ENCODE data around the gene TRIM61.
"Not testable (repeated sequence)": the region's sequence is repeated elsewhere in the genome, so short reads cannot be mapped to it uniquely, and the experiment has no call there.

The TRIM61 gene

DNA sequence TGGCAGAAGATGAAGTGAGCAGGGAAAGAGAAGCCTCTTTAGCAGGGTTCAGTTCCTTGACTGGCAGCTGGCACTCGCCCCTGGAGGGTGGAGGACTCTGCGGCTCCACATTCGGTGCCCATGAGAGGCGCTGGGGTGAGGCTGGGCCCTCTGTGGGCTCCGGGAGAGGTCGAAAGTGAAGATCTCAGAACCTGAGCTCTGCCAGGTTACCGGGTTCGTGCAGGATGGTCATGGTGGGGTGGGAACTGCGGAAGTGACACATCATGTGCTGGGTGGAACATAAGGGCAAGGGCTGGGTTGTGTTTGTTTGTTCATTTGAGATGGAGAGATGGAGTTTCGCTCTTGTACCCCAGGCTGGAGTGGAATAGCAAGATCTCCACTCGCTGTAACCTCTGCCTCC is 44.2 kb downstream of the TRIM61 start:
- H3K9me3 ChIP-seq (ENCODE audit: severe bottlenecking), result no peaks in the 10 kb centered on the region
- no peaks in the 10 kb centered on the region for H3K36me3 ChIP-seq
- no peak overlapping the region for H3K27ac ChIP-seq
- H3K4me3 ChIP-seq (ENCODE audit: low read depth, low read length), result no peak overlapping the region
- TF ChIP-seq, protein P1, sequence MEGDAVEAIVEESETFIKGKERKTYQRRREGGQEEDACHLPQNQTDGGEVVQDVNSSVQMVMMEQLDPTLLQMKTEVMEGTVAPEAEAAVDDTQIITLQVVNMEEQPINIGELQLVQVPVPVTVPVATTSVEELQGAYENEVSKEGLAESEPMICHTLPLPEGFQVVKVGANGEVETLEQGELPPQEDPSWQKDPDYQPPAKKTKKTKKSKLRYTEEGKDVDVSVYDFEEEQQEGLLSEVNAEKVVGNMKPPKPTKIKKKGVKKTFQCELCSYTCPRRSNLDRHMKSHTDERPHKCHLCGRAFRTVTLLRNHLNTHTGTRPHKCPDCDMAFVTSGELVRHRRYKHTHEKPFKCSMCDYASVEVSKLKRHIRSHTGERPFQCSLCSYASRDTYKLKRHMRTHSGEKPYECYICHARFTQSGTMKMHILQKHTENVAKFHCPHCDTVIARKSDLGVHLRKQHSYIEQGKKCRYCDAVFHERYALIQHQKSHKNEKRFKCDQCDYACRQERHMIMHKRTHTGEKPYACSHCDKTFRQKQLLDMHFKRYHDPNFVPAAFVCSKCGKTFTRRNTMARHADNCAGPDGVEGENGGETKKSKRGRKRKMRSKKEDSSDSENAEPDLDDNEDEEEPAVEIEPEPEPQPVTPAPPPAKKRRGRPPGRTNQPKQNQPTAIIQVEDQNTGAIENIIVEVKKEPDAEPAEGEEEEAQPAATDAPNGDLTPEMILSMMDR (IDR thresholded peaks at IDR 0.05; ENCODE audit: low read depth, low read length), result no peak
- DNase-seq, result no peak
- no peaks in the 10 kb centered on the region for H3K27me3 ChIP-seq (ENCODE audit: insufficient read depth, low read depth, severe bottlenecking)

DNA sequence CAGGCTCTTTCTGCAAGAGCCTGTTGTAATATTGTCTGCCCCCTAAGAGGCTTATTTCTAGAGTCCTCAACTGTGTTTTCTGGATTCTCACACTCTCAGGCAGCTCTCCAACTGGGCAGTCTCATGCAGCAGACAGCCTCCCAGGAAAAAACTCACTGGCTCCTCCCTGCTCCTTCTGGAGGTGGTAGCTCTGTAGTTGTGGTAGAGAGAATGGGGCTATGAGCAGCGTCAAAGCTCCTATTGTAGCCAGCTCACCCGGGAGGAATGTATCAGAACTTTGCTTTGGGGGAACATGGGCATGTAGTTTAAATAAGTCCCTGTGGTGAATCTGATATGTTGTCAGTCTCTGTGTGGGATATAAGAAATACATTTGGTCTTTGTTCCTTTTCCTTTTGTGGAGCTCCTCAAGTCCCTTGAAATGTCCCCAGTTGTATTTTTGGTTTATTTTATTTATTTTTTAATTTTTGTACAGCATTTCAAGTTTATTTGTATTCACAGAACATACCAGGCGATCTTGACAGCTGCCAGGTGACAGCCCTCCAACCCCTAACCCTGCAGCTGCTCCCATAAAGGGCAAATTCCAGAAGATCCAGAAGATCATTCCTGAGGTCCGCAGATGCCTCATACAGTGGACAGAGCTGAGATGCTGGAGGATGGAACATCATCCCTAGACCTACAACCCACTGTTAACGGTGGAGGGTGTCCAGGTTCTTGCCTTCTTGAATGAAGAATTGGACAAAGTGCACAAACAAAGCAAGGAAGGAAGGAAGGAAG is 45.7 kb downstream of the TRIM61 start:
- Histone ChIP-seq H3K27ac (no peak overlapping the region), H3K9me3 (ENCODE audit: severe bottlenecking) (no peaks in the 10 kb centered on the region), H3K36me3 (no peaks in the 10 kb centered on the region), H3K27me3 (ENCODE audit: insufficient read depth, low read depth, severe bottlenecking) (no peaks in the 10 kb centered on the region), H3K4me3 (ENCODE audit: low read depth, low read length) (no peak overlapping the region)
- DNase-seq, result no peak
- TF ChIP-seq, protein P1 (IDR thresholded peaks at IDR 0.05; ENCODE audit: low read depth, low read length), result no peak

DNA sequence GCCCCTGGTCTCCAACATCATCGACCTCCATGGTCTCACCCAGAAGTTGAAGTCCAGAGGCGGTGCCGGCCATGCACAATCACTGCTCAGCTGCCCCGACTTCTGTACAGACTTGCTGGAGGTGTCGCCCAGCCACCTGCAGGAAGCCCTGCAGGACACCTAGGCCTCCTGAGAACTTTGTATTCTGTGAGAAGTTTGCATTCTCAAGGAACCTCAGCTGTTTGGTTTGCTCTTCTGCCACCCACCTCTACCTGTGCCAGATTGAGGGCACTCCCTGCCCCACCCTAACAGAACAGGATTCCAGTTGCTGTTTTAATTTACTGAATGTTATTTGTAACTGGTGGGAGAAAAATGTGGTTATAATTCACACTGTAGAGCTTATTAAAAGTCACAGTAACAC is 46.8 kb downstream of the TRIM61 start:
- H3K4me3 ChIP-seq (ENCODE audit: low read depth, low read length), result no peak overlapping the region
- TF ChIP-seq, protein P1 (IDR thresholded peaks at IDR 0.05; ENCODE audit: low read depth, low read length), result no peak

DNA sequence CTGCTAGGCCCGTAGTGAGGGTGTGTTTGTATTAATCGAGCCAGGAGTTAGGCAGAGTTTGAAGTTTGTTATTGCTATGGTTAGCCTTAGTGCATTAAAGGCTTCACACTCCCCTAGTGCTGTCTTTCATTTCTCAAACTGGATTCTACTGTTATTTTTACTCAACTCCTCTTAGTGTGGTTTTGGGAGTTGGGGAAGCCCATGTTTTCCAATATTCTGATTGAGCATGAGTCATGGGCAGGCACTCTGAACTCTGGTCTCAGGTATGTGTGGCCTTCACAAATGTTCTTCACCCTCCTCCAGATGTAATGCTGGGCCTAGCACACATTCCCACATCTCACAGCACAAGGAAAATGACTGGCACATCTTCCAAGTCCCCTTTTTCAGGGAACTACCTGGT is 50.4 kb downstream of the TRIM61 start:
- H3K27ac ChIP-seq; H3K27me3 ChIP-seq (ENCODE audit: insufficient read depth, low read depth, severe bottlenecking); H3K36me3 ChIP-seq; H3K4me3 ChIP-seq (ENCODE audit: low read depth, low read length); H3K9me3 ChIP-seq (ENCODE audit: severe bottlenecking); DNase-seq: not testable (repeated sequence)

More for the DNA sequence above, 46.8 kb downstream of the TRIM61 start:
- Histone ChIP-seq H3K27ac (no peak overlapping the region), H3K27me3 (ENCODE audit: insufficient read depth, low read depth, severe bottlenecking) (no peaks in the 10 kb centered on the region), H3K36me3 (no peaks in the 10 kb centered on the region), H3K9me3 (ENCODE audit: severe bottlenecking) (no peaks in the 10 kb centered on the region)
- no peak for DNase-seq

DNA sequence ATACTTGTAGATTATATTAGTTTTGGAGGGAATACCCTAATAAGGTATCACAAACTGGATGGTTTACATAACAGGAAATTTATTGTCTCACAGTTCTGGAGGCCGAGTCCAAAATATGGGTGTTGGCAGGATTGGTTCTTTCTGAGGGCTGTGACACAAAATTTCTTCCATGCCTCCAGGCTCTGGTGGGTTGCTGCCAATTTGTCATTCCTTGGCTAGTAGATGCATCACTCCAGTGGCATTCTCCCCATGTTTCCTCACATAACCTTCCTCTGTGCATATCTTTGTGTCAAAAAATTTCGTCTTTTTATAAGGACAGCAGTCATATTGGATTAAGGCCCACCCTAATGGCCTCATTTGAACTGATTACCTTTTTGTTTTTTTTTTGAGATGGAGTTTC is 51.2 kb downstream of the TRIM61 start:
- no peaks in the 10 kb centered on the region for H3K27me3 ChIP-seq (ENCODE audit: insufficient read depth, low read depth, severe bottlenecking)

DNA sequence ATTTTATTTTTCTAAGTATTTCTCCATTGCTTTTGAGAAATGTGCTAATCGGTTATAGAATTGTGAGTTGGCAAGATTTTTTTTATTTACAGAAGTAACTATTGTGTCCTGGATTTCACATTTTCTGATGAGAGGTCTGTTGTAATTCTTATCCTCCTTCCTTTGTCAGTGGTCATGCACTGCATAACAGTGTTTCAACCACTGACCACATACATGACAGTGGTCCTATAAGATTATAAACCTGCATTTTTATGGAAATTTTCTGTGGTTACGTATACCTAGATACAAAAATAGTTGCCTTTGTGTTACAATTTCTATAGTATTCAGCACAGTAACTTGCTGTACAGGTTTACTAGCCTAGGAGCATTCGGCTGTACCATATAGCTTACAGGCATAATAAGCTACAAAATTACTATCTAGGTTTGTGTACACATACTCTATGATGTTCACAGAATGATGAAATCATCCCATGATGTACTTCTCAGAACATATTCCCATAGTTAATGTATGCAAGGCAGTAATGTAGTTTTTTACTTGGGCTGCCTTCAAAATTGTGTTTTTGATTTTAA is 52.7 kb downstream of the TRIM61 start:
- no peak for DNase-seq
- Histone ChIP-seq H3K27me3 (ENCODE audit: insufficient read depth, low read depth, severe bottlenecking) (no peaks in the 10 kb centered on the region), H3K27ac (no peak overlapping the region), H3K36me3 (no peaks in the 10 kb centered on the region), H3K4me3 (ENCODE audit: low read depth, low read length) (no peak overlapping the region), H3K9me3 (ENCODE audit: severe bottlenecking) (no peaks in the 10 kb centered on the region)
- TF ChIP-seq, protein P1 (IDR thresholded peaks at IDR 0.05; ENCODE audit: low read depth, low read length), result no peak

More for the DNA sequence above, 51.2 kb downstream of the TRIM61 start:
- H3K27ac ChIP-seq, result no peak overlapping the region
- TF ChIP-seq, protein P1 (IDR thresholded peaks at IDR 0.05; ENCODE audit: low read depth, low read length), result no peak
- H3K4me3 ChIP-seq (ENCODE audit: low read depth, low read length), result no peak overlapping the region
- DNase-seq, result no peak
- H3K9me3 ChIP-seq (ENCODE audit: severe bottlenecking), result no peaks in the 10 kb centered on the region
- no peaks in the 10 kb centered on the region for H3K36me3 ChIP-seq

All from WERI-Rb-1 (cell line).